HCT116 (cell line): ENCODE data around the gene RIC8B. TPM values are rescaled to one million over a fixed set of nuclear protein-coding genes. Genes with fewer than 3 reads are reported as not detected.

Experiments used
- ATAC-seq: fragments of 200-7000 bp; cut with Tn5 transposase; 2 replicates; pipeline ENCODE4 v1.9.1; 2020; ENCODE audit warnings: mild to moderate bottlenecking, moderate library complexity
- BruUV-seq: library from RNA; stranded (reverse); fragments of 400-500 nt; replicated peaks from 2 replicates; lab custom pipeline; 2021; lab: Mats Ljungman, UMichigan
- CTCF ChIA-PET: fragments of 300-600 bp; sonication (Branson Sonifier 250); formaldehyde crosslinking; loops from one replicate; lab custom pipeline; 2021; ENCODE audit warnings: antibody characterized with exemption; lab: Charles Lee
- POLR2A ChIA-PET: fragments of 300-600, 350-600 bp; sonication (Branson Sonifier 250); formaldehyde crosslinking; loops from one replicate; lab custom pipeline; 2021; ENCODE audit warnings: antibody characterized with exemption; lab: Charles Lee
- RAD21 ChIA-PET, 2 experiments: fragments of 300-600 bp; sonication (Branson Sonifier 250); formaldehyde crosslinking; loops; one replicate each; lab custom pipeline; 2023; ENCODE audit warnings: low total read pairs in 2 of 2; ENCODE audit not compliant: uncharacterized antibody in 2 of 2, unreplicated experiment in 2 of 2, low non-redundant PET in 1 of 2; lab: Charles Lee
- DNase-seq: peaks from one replicate; pipeline ENCODE4 v3.0.0-alpha.2; 2010; ENCODE audit warnings: low read depth, low spot score
- H2AFZ ChIP-seq: fragments of 200-600 bp; shearing (Covaris generic), sonication (generic); 2 replicates; pipeline ENCODE4 v1.6.1; 2017; ENCODE audit warnings: low read depth, mixed run types, mixed read lengths, antibody characterized with exemption, low read length; ENCODE audit not compliant: poor library complexity, severe bottlenecking
- H3K27ac ChIP-seq: 2 replicates; pipeline ENCODE4 v1.5.1; 2012; ENCODE audit warnings: low read depth, low read length
- H3K27me3 ChIP-seq: fragments of 200-600 bp; sonication (generic); 2 replicates; pipeline ENCODE4 v1.6.1; 2016; ENCODE audit warnings: mixed run types, low read length, mixed read lengths; ENCODE audit not compliant: insufficient read depth
- H3K36me3 ChIP-seq, 2 experiments: fragments of 200-500 bp in 1 of 2; fragments of 200-600 bp in 1 of 2; sonication (Bioruptor generic) in 1 of 2; sonication (generic) in 1 of 2; 2 replicates each; pipeline versions ENCODE4 v1.5.1 to v1.6.1; 2014 to 2016; ENCODE audit warnings: low read length in 2 of 2, inconsistent platforms in 1 of 2, mixed read lengths in 1 of 2, mixed run types in 1 of 2; ENCODE audit not compliant: insufficient read depth in 2 of 2, control insufficient read depth in 1 of 2
- H3K4me1 ChIP-seq, 2 experiments: fragments of 200-600 bp in 1 of 2; sonication (generic) in 1 of 2; 2 replicates each; pipeline versions ENCODE4 v1.5.1 to v1.6.1; 2012 to 2017; ENCODE audit warnings: low read length in 2 of 2, inconsistent platforms in 1 of 2, mild to moderate bottlenecking in 1 of 2, mixed read lengths in 1 of 2, mixed run types in 1 of 2, moderate library complexity in 1 of 2; ENCODE audit not compliant: insufficient read depth in 2 of 2, control insufficient read depth in 1 of 2
- H3K4me2 ChIP-seq: fragments of 200-600 bp; sonication (generic); 2 replicates; pipeline ENCODE4 v1.6.1; 2017; ENCODE audit warnings: mixed run types, low read length, mixed read lengths
- H3K4me3 ChIP-seq, 2 experiments: fragments of 200-600 bp in 1 of 2; sonication (generic) in 1 of 2; replicated peaks in 1 of 2; 2 replicates each; pipeline ENCODE4 v1.5.1; 2011 to 2016; ENCODE audit warnings: low read length in 2 of 2, control low read depth in 1 of 2, low read depth in 1 of 2, mild to moderate bottlenecking in 1 of 2, mixed read lengths in 1 of 2, mixed run types in 1 of 2
- H3K79me2 ChIP-seq: fragments of 200-600 bp; sonication (generic); 2 replicates; pipeline ENCODE4 v1.6.1; 2017; ENCODE audit warnings: mild to moderate bottlenecking, mixed run types, low read length, moderate library complexity, mixed read lengths; ENCODE audit not compliant: insufficient read depth
- H3K9ac ChIP-seq: fragments of 200-600 bp; sonication (generic); 2 replicates; pipeline ENCODE4 v1.6.1; 2016; ENCODE audit warnings: low read length, mixed read lengths
- H3K9me2 ChIP-seq: fragments of 200-600 bp; sonication (generic), shearing (Covaris generic); 2 replicates; pipeline ENCODE4 v1.6.1; 2017; ENCODE audit warnings: mixed run types, mild to moderate bottlenecking, moderate library complexity; ENCODE audit not compliant: insufficient read depth
- H3K9me3 ChIP-seq, 2 experiments: fragments of 200-500 bp in 1 of 2; fragments of 200-600 bp in 1 of 2; sonication (Bioruptor generic) in 1 of 2; sonication (generic) in 1 of 2; 2 replicates each; pipeline ENCODE4 v1.6.1; 2014 to 2017; ENCODE audit warnings: low read length in 2 of 2, mixed read lengths in 2 of 2, inconsistent platforms in 1 of 2, low read depth in 1 of 2, mild to moderate bottlenecking in 1 of 2, mixed run types in 1 of 2, moderate library complexity in 1 of 2; ENCODE audit not compliant: control insufficient read depth in 1 of 2, insufficient read depth in 1 of 2
- H4K20me1 ChIP-seq: fragments of 200-600 bp; sonication (generic), shearing (Covaris generic); 2 replicates; pipeline ENCODE4 v1.6.1; 2017; ENCODE audit warnings: mixed run types, mild to moderate bottlenecking, moderate library complexity; ENCODE audit not compliant: insufficient read depth
- CBX3 ChIP-seq: IDR thresholded peaks from 2 replicates; pipeline ENCODE4 v1.6.1; 2012; ENCODE audit warnings: low read depth
- CEBPB ChIP-seq: IDR thresholded peaks from 2 replicates; pipeline ENCODE4 v1.6.1; 2012; ENCODE audit warnings: low read depth
- EGR1 ChIP-seq: IDR thresholded peaks from 2 replicates; pipeline ENCODE4 v1.6.1; 2012; ENCODE audit warnings: low read depth
- EZH2 ChIP-seq: fragments of 200-600 bp; sonication (generic); IDR thresholded peaks from 2 replicates; pipeline ENCODE4 v1.6.1; 2017; ENCODE audit warnings: antibody characterized with exemption, mixed run types
- FOSL1 ChIP-seq: IDR thresholded peaks from 2 replicates; pipeline ENCODE4 v1.6.1; 2012; ENCODE audit warnings: low read depth
- JUND ChIP-seq: IDR thresholded peaks from 2 replicates; pipeline ENCODE4 v1.6.1; 2012
- SIN3A ChIP-seq: IDR thresholded peaks from 2 replicates; pipeline ENCODE4 v1.6.1; 2012; ENCODE audit warnings: low read depth
- SP1 ChIP-seq: IDR thresholded peaks from 2 replicates; pipeline ENCODE4 v1.6.1; 2012; ENCODE audit warnings: low read depth
- SRF ChIP-seq: IDR thresholded peaks from 2 replicates; pipeline ENCODE4 v1.6.1; 2012; ENCODE audit warnings: low read depth
- TCF7L2 ChIP-seq: IDR thresholded peaks from 2 replicates; pipeline ENCODE4 v1.7.0; 2011; ENCODE audit warnings: borderline replicate concordance, inconsistent platforms; ENCODE audit not compliant: insufficient read depth, insufficient read length; ENCODE audit errors: extremely low read depth
- ZFX ChIP-seq: fragments of 450-650 bp; IDR thresholded peaks from 2 replicates; pipeline ENCODE4 v1.6.1; 2017
- intact Hi-C: fragments of 100-400 bp; cut with micrococcal nuclease; formaldehyde crosslinking; loops from 2 replicates; pipeline ENCODE4 v1.10.0; 2022
- total RNA-seq: library from RNA; stranded (reverse); gene quantifications from one replicate; pipeline ENCODE4 v1.2.1, GENCODE V29; 2021; ENCODE audit not compliant: unreplicated experiment
- TF ChIP-seq, protein P1 (sequence below): IDR thresholded peaks from 2 replicates; pipeline ENCODE4 v1.6.1; 2011; ENCODE audit warnings: mild to moderate bottlenecking, low read length, moderate library complexity; ENCODE audit not compliant: insufficient replicate concordance; ENCODE audit errors: extremely low read depth

RIC8B gene
- total RNA-seq, 1 experiment from 2014 or later = 16.7 TPM

DNA sequence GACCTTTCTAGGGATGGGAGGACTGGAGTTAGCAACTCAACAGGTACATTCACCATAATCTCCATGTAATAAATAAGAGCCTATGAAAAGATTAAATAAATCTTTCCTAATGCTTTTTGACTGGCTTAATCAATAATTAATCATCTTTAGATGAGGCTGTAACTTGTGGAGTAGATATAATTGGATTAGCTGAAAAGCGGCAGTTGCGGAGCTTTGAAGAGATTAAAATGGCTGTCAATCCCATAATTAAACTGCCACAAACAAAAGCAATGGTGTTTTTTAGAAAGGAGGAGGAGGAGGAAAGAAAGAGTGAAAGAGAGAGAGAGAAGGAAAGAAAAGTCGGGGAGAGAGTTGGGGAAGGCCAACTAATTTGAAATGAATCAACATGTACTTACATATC is 110.5 kb downstream of the RIC8B start:
- intact Hi-C loops = no loop called here
- POLR2A ChIA-PET = no interaction called here
- no peak for ATAC-seq
- Histone ChIP-seq H4K20me1 (no peaks in the 10 kb centered on the region), H3K79me2 (no peaks in the 10 kb centered on the region), H3K36me3 (peaks cover 0 to 2% of the 10 kb centered on the region in 2 experiments; a peak in 1 of 4 replicates), H3K9me3 (no peaks in the 10 kb centered on the region), H3K27me3 (no peaks in the 10 kb centered on the region), H3K27ac (no peak overlapping the region), H3K4me3 (no peak overlapping the region), H2AFZ (no peak overlapping the region), H3K9me2 (no peaks in the 10 kb centered on the region), H3K4me2 (no peak overlapping the region), H3K9ac (no peak overlapping the region), H3K4me1 (no peaks in the 10 kb centered on the region)
- TF ChIP-seq TCF7L2 (no peak), SRF (no peak), EGR1 (no peak), SP1 (no peak), CBX3 (no peak), FOSL1 (no peak), EZH2 (no peak), ZFX (no peak), SIN3A (no peak), JUND (no peak), CEBPB (no peak)
- TF ChIP-seq, protein P1, sequence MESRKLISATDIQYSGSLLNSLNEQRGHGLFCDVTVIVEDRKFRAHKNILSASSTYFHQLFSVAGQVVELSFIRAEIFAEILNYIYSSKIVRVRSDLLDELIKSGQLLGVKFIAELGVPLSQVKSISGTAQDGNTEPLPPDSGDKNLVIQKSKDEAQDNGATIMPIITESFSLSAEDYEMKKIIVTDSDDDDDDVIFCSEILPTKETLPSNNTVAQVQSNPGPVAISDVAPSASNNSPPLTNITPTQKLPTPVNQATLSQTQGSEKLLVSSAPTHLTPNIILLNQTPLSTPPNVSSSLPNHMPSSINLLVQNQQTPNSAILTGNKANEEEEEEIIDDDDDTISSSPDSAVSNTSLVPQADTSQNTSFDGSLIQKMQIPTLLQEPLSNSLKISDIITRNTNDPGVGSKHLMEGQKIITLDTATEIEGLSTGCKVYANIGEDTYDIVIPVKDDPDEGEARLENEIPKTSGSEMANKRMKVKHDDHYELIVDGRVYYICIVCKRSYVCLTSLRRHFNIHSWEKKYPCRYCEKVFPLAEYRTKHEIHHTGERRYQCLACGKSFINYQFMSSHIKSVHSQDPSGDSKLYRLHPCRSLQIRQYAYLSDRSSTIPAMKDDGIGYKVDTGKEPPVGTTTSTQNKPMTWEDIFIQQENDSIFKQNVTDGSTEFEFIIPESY = no peak
- no peak for DNase-seq
- RAD21 ChIA-PET = no interaction called here
- CTCF ChIA-PET = interaction anchor here (0.7 kb wide), 1 partner anchor 527 kb away, joined by 4 read pairs; the partner anchor contains the start of gene POLR3B
- BruUV-seq = no TSS peak
